ENCODE data around the gene MRPL27. TPM values are rescaled to one million over a fixed set of nuclear protein-coding genes. Genes with fewer than 3 reads are reported as not detected.
A peak's percentile ranks its signal among the peaks of the same experiment; 100 is the strongest.

MRPL27 gene
- total RNA-seq (33.5 and 40.2 TPM in 2 replicates), polyA plus RNA-seq (19.8 and 32.5 TPM in 2 replicates), polyA minus RNA-seq (35.8 and 37.4 TPM in 2 replicates)
- 38.5 TPM for total RNA-seq (2013)

- peaks cover 14 to 19% of the 10 kb centered on the region in 2 donors for H3K4me1 ChIP-seq (ENCODE audit: control insufficient read depth in 2 of 2, insufficient read depth in 2 of 2, low read length in 2 of 2)
- H3K79me2 ChIP-seq (ENCODE audit: control insufficient read depth, insufficient read depth, low read length): peaks cover 31% of the 10 kb centered on the region
- no peaks in the 10 kb centered on the region for H3K27me3 ChIP-seq (replicated peaks in 1 of 4; ENCODE audit: control extremely low read depth in 1 of 4, control insufficient read depth in 3 of 4, insufficient read depth in 4 of 4, low read length in 3 of 4)
- Mint-ChIP-seq H3K9me3 (ENCODE audit: insufficient read depth) (no peaks in the 10 kb centered on the region), H3K4me1 (peaks cover 23% of the 10 kb centered on the region), H3K27me3 (no peaks in the 10 kb centered on the region), H3K27ac (peak within 1 kb of the TSS; percentile 100), H3K4me3 (peak within 1 kb of the TSS; percentile 100)
- peak within 1 kb of the TSS; percentile 91 for H3K9ac ChIP-seq (ENCODE audit: low read length)
- H3K9me3 ChIP-seq (ENCODE audit: control extremely low read depth in 1 of 3, control insufficient read depth in 2 of 3, insufficient read depth in 1 of 3, low read length in 2 of 3): no peaks in the 10 kb centered on the region
- DNase-seq: peak; percentile 96
- ChIA-PET CTCF (interaction anchor here (1.0 to 4.3 kb wide), 4 partner anchors 11 to 26 kb away, joined by 3 to 27 read pairs (median 10); partner anchors contain the start of gene LRRC59), POLR2A (interaction anchor here (0.6 to 2.1 kb wide), 5 partner anchors 24 to 684 kb away, joined by 3 to 6 read pairs (median 4); partner anchors contain the start of genes LRRC59 and LUC7L3)
- H3K4me3 ChIP-seq (ENCODE audit: control extremely low read depth in 1 of 5, extremely low read depth in 1 of 5, insufficient read depth in 1 of 5, low read depth in 2 of 5, low read length in 4 of 5): peak within 1 kb of the TSS; percentile 65 to 85 (median 81)
- peak within 1 kb of the TSS; percentile 91 for H2AFZ ChIP-seq (ENCODE audit: insufficient read depth, low read depth, low read length, poor library complexity, severe bottlenecking)
- ATAC-seq (ENCODE audit: low read depth): peak; percentile 88
- intact Hi-C loops (cut with micrococcal nuclease): loop anchor here (1.0 to 10.0 kb wide), 6 partner anchors 11 to 278 kb away; partner anchors contain the start of genes ACSF2, LRRC59, PDK2 and RSAD1
- H3K27ac ChIP-seq (ENCODE audit: low read length in 2 of 2): peak within 1 kb of the TSS; percentile 91 to 96
- 3% methylated on average over 40 of the region's 42 CpGs for WGBS (ENCODE audit: insufficient coverage)
- TF ChIP-seq EZH2 (IDR thresholded peaks at IDR 0.05; ENCODE audit: borderline replicate concordance, insufficient read depth, low read depth, low read length, poor library complexity, severe bottlenecking): no peak
- TF ChIP-seq, protein P1, sequence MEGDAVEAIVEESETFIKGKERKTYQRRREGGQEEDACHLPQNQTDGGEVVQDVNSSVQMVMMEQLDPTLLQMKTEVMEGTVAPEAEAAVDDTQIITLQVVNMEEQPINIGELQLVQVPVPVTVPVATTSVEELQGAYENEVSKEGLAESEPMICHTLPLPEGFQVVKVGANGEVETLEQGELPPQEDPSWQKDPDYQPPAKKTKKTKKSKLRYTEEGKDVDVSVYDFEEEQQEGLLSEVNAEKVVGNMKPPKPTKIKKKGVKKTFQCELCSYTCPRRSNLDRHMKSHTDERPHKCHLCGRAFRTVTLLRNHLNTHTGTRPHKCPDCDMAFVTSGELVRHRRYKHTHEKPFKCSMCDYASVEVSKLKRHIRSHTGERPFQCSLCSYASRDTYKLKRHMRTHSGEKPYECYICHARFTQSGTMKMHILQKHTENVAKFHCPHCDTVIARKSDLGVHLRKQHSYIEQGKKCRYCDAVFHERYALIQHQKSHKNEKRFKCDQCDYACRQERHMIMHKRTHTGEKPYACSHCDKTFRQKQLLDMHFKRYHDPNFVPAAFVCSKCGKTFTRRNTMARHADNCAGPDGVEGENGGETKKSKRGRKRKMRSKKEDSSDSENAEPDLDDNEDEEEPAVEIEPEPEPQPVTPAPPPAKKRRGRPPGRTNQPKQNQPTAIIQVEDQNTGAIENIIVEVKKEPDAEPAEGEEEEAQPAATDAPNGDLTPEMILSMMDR (IDR thresholded peaks at IDR 0.05): no peak
- H3K4me2 ChIP-seq (replicated peaks; ENCODE audit: low read depth, low read length, poor library complexity, severe bottlenecking): peak within 1 kb of the TSS; percentile 86
- H4K20me1 ChIP-seq (ENCODE audit: control insufficient read depth, insufficient read depth, low read length, poor library complexity, severe bottlenecking): peaks cover 19% of the 10 kb centered on the region
- peaks cover 0 to 29% of the 10 kb centered on the region in 2 experiments for H3K36me3 ChIP-seq (replicated peaks in 1 of 2; ENCODE audit: control extremely low read depth in 1 of 2, control insufficient read depth in 1 of 2, extremely low read depth in 1 of 2, insufficient read depth in 2 of 2, low read length in 1 of 2)
Measured at GRCh38 chr17:50372758-50373556, at the start of gene MRPL27, which contains the start of gene EME1. MRPL27 (minus strand) TSS chr17:50373184; CDS start chr17:50373170, 14 bp downstream. EME1 (plus strand) TSS chr17:50373229; CDS start chr17:50375209, 1,980 bp downstream.

All from B cell (primary cell).